Muscle layer of duodenum (tissue), 2 donors: ENCODE results near the gene TBC1D3B.
"Not testable (repeated sequence)": the region's sequence is repeated elsewhere in the genome, so short reads cannot be mapped to it uniquely, and the experiment has no call there.

ENCODE experiments used
- H3K27ac ChIP-seq: one replicate; pipeline ENCODE4 v1.7.0; 2013; ENCODE audit warnings: mild to moderate bottlenecking, low read length
- H3K27me3 ChIP-seq: one replicate; pipeline ENCODE4 v1.7.0; 2013; ENCODE audit warnings: low read depth, mild to moderate bottlenecking, control low read depth, low read length
- H3K36me3 ChIP-seq, 2 donors: one replicate each; pipeline ENCODE4 v1.7.0; 2013; ENCODE audit warnings: low read length in 2 of 2, control low read depth in 1 of 2, mild to moderate bottlenecking in 1 of 2; ENCODE audit not compliant: insufficient read depth in 2 of 2, control insufficient read depth in 1 of 2
- H3K4me1 ChIP-seq, 2 donors: one replicate each; pipeline ENCODE4 v1.7.0; 2013; ENCODE audit warnings: low read length in 2 of 2, mild to moderate bottlenecking in 2 of 2, control low read depth in 1 of 2, moderate library complexity in 1 of 2; ENCODE audit not compliant: insufficient read depth in 2 of 2, control insufficient read depth in 1 of 2
- H3K4me3 ChIP-seq, 2 donors: one replicate each; pipeline ENCODE4 v1.7.0; 2013; ENCODE audit warnings: low read length in 2 of 2, low read depth in 1 of 2, mild to moderate bottlenecking in 1 of 2
- H3K9me3 ChIP-seq, 2 donors: one replicate each; pipeline ENCODE4 v1.7.0; 2013; ENCODE audit warnings: low read length in 2 of 2, control low read depth in 1 of 2, mild to moderate bottlenecking in 1 of 2; ENCODE audit not compliant: control insufficient read depth in 1 of 2
- donor health status: healthy.

The TBC1D3B gene

DNA sequence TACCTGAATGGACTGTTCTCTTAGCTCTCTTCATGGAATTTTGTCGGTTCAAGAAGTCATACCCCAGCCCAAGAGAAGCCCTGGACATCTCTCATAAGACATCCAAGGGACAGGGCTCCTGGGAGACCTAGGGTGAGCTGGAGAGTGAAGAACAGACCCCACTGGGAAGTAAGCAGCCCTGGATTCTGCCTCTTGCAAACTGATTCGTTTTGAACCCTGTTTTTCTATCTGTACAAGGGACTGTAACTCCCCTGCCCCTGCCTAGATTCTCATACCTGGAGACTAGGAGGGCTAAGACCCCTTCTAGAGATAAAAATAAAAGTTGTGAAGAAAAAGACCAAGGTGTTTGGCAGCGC lies 19.7 kb upstream of the TBC1D3B start:
- H3K4me3 ChIP-seq = no peak overlapping the region
- H3K9me3 ChIP-seq = no peaks in the 10 kb centered on the region
- no peaks in the 10 kb centered on the region for H3K27me3 ChIP-seq
- H3K4me1 ChIP-seq = no peaks in the 10 kb centered on the region
- H3K27ac ChIP-seq = no peak overlapping the region
- H3K36me3 ChIP-seq = no peaks in the 10 kb centered on the region

- Histone ChIP-seq H3K9me3 (no peaks in the 10 kb centered on the region), H3K4me1 (no peaks in the 10 kb centered on the region), H3K36me3 (no peaks in the 10 kb centered on the region), H3K27me3 (no peaks in the 10 kb centered on the region), H3K27ac (no peak overlapping the region), H3K4me3 (no peak overlapping the region)
Measured at GRCh38 chr17:36195434-36196130, 19.1 kb upstream of the TBC1D3B start.

DNA sequence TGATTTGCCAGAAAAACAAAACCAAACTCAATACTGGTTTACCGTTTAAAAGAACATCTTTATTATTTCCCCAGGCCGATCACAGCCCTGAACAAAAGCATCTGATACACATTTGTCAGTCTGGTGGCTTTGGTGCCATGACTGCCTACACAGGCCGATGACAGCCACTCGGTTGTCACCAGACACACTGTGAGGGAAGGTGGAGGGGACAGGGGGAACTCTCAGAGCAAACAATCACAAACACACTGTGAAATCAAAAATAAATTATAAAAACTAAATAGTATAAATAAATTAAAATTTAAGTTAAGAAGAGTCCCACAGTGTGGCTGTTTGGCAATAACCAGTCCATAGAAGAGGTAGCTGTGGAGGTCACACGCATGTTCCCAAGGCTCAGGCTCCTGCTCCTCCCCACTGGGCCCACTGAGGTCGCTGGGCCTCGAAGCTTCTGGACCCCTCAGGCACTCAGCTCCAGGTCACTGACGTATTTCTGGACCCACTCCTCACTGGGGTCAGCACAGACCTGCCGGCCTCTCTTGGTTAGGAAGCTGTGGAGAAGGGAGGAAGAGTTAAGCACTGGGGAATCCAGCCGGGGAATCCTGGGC lies 18.5 kb upstream of the TBC1D3B start:
- not testable (repeated sequence) for H3K36me3 ChIP-seq, H3K4me3 ChIP-seq, H3K4me1 ChIP-seq, H3K27ac ChIP-seq, H3K27me3 ChIP-seq, H3K9me3 ChIP-seq

- H3K27me3 ChIP-seq, H3K36me3 ChIP-seq, H3K4me1 ChIP-seq, H3K4me3 ChIP-seq, H3K9me3 ChIP-seq, H3K27ac ChIP-seq: not testable (repeated sequence)
Measured at GRCh38 chr17:36194147-36194831, 17.9 kb upstream of the TBC1D3B start.

DNA sequence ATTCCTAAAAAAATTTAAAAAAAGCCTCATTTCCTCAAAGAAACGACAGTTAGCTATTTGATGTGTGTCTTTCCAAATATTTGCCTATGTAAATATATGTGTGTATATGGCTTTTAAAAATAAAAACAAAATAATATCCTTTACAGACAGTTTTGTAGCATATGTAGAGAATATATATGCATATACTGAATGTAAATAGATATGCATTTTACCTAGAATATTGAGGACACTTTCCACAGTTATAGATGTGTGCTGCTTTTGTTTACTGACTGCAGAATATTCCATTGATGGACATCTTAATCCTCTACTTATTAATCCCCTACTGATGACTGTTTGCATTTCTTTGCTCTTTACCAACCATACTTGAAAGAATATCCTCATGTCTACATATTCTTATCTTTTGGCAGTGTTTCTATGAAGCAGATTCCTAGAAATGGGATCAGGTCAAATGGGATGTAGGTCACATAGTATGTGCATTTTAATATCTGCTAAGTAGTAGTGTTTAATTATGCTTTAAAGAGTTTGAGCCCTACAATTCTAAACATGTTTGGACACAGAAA lies 16.9 kb upstream of the TBC1D3B start:
- H3K27ac ChIP-seq = no peak overlapping the region
- H3K4me1 ChIP-seq = no peaks in the 10 kb centered on the region
- no peaks in the 10 kb centered on the region for H3K27me3 ChIP-seq
- H3K9me3 ChIP-seq = no peaks in the 10 kb centered on the region
- H3K36me3 ChIP-seq = no peaks in the 10 kb centered on the region
- no peak overlapping the region for H3K4me3 ChIP-seq

- H3K4me3 ChIP-seq, H3K27ac ChIP-seq, H3K4me1 ChIP-seq, H3K9me3 ChIP-seq, H3K36me3 ChIP-seq, H3K27me3 ChIP-seq: not testable (repeated sequence)
Measured at GRCh38 chr17:36190549-36191330, 14.3 kb upstream of the TBC1D3B start.

DNA sequence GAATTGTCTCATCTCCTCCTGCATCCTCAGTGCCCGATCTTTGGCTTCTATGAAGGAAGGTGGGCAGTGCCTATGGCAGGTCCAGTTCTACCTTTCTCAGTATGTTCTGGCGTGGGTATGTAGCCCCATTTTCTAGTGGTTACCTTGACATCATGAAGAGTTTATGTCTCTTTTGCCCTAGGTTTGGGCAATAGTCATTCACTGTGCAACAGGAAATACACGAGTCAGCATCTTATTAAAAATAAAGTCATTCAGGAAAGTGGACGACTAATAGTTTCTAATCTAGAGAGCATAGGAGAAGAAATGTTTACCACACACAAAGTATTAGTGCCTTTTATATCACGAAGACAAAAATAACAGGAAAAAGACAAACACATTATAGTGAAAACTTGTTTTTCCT lies 13.6 kb upstream of the TBC1D3B start:
- H3K27ac ChIP-seq, H3K9me3 ChIP-seq, H3K36me3 ChIP-seq, H3K27me3 ChIP-seq, H3K4me1 ChIP-seq, H3K4me3 ChIP-seq: not testable (repeated sequence)

DNA sequence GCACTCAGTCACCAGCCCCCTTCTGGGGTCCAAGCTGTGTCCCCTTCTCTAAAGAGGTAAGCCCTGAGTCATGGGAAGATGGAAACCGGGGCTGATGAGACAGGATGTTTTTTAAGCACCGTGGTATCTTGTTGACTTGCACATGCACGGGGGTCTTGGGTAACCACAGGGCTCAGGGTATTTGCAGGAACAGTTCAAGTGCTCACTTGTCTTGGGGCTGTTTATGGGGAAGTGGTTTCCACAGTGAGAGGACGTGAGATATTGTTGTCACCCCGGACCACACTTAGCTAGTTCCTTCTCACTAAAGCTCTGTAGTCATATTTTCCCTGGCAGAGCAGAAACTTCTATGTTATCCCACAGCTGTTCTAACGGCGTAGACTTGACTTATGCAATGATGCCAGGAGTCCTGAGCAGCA lies 12.5 kb upstream of the TBC1D3B start:
- no peaks in the 10 kb centered on the region for H3K4me1 ChIP-seq
- no peaks in the 10 kb centered on the region for H3K9me3 ChIP-seq
- no peak overlapping the region for H3K27ac ChIP-seq
- H3K27me3 ChIP-seq = no peaks in the 10 kb centered on the region
- no peak overlapping the region for H3K4me3 ChIP-seq
- no peaks in the 10 kb centered on the region for H3K36me3 ChIP-seq

GRCh38 chr17:36187943-36188665 lies 11.7 kb upstream of the TBC1D3B start:
- H3K27me3 ChIP-seq, H3K36me3 ChIP-seq, H3K4me3 ChIP-seq, H3K4me1 ChIP-seq, H3K9me3 ChIP-seq, H3K27ac ChIP-seq: not testable (repeated sequence)

- not testable (repeated sequence) for H3K9me3 ChIP-seq, H3K27me3 ChIP-seq, H3K27ac ChIP-seq, H3K4me3 ChIP-seq, H3K36me3 ChIP-seq
- H3K4me1 ChIP-seq = peaks cover 0 to 13% of the 10 kb centered on the region in 2 donors
Measured at GRCh38 chr17:36186810-36187763, 10.7 kb upstream of the TBC1D3B start.
